A673 (cell line): ENCODE data around the gene HSD11B2.

Experiments
- EZH2 ChIP-seq: fragments of 200-600 bp; sonication (generic); IDR thresholded peaks from 2 replicates; pipeline ENCODE4 v1.6.1; 2017; ENCODE audit warnings: borderline replicate concordance, low read depth, mild to moderate bottlenecking, mixed read lengths, antibody characterized with exemption, low read length; ENCODE audit not compliant: poor library complexity, severe bottlenecking
- TF ChIP-seq, protein P1 (sequence below): fragments of 300-800, 200-600 bp; sonication (generic); conservative IDR thresholded peaks from 2 replicates; pipeline ENCODE4 v1.5.1; 2017; ENCODE audit warnings: low read depth, mild to moderate bottlenecking, antibody characterized with exemption, low read length, moderate library complexity, mixed read lengths

DNA sequence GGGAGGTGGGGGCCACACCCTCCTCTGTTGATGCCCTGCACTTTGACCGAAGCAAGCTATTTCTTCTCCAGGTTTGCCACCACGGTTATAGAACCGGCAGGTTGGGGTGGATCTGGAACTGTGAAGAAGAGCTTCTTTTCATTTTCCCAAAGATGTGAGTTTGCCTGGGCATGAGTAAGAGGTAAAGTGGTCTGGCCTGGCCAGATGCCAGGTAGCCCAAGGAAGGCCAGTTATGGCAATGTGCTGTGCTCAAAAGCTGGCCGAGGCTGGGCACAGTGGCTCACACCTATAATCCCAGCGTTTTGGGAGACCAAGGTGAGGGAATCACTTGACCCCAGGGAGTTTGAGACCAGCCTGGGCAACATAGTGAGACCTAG is 31.3 kb downstream of the HSD11B2 start:
- TF ChIP-seq, protein P1, sequence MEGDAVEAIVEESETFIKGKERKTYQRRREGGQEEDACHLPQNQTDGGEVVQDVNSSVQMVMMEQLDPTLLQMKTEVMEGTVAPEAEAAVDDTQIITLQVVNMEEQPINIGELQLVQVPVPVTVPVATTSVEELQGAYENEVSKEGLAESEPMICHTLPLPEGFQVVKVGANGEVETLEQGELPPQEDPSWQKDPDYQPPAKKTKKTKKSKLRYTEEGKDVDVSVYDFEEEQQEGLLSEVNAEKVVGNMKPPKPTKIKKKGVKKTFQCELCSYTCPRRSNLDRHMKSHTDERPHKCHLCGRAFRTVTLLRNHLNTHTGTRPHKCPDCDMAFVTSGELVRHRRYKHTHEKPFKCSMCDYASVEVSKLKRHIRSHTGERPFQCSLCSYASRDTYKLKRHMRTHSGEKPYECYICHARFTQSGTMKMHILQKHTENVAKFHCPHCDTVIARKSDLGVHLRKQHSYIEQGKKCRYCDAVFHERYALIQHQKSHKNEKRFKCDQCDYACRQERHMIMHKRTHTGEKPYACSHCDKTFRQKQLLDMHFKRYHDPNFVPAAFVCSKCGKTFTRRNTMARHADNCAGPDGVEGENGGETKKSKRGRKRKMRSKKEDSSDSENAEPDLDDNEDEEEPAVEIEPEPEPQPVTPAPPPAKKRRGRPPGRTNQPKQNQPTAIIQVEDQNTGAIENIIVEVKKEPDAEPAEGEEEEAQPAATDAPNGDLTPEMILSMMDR, result no peak
- no peak for TF ChIP-seq EZH2
